ENCODE data around the gene FYN.

- no peak for TF ChIP-seq POLR2A (IDR thresholded peaks at IDR 0.05; ENCODE audit: low read depth, low read length)
- TF ChIP-seq POLR2AphosphoS5 (IDR thresholded peaks at IDR 0.05; ENCODE audit: low read depth, low read length) = no peak
Measured at GRCh38 chr6:111642463-111643158, 230.6 kb downstream of the FYN start.
